ENCODE measurements around the gene IREB2.

DNA sequence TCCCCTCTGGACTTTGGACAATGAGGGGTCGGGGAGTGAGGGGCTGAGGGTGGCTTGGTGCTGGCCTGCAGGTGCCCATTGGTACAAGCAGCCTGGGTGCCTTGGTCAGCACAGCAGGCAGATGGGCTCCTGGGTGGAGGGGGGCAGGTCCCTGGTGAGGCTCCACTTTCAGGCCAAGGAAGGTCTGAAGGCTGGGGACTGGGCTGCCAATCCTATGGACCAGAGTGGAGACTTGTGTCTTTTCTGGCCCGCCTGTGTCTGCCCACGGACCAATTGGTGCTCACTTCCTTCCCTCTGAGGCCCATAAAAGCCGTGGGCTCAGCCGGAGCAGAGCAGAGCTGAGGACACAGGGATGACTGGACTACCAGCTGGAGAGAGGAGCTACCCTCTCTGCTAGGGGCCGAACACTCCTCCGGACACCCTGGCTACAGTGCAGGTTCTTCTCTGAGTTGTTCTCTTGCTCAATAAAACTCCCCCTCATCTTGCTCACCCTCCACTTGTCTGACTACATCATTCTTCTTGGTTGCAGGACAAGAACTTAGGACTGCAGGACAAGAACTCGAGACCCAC is 31.9 kb upstream of the IREB2 start:
- TF ChIP-seq, protein P1, sequence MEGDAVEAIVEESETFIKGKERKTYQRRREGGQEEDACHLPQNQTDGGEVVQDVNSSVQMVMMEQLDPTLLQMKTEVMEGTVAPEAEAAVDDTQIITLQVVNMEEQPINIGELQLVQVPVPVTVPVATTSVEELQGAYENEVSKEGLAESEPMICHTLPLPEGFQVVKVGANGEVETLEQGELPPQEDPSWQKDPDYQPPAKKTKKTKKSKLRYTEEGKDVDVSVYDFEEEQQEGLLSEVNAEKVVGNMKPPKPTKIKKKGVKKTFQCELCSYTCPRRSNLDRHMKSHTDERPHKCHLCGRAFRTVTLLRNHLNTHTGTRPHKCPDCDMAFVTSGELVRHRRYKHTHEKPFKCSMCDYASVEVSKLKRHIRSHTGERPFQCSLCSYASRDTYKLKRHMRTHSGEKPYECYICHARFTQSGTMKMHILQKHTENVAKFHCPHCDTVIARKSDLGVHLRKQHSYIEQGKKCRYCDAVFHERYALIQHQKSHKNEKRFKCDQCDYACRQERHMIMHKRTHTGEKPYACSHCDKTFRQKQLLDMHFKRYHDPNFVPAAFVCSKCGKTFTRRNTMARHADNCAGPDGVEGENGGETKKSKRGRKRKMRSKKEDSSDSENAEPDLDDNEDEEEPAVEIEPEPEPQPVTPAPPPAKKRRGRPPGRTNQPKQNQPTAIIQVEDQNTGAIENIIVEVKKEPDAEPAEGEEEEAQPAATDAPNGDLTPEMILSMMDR (IDR thresholded peaks at IDR 0.05) = no peak
- TF ChIP-seq IRF2 (CRISPR knock-in tag; IDR thresholded peaks at IDR 0.05; ENCODE audit: borderline replicate concordance, low read depth) (no peak), TP53 (CRISPR knock-in tag; IDR thresholded peaks at IDR 0.05) (no peak)
- TF ChIP-seq, protein P2, sequence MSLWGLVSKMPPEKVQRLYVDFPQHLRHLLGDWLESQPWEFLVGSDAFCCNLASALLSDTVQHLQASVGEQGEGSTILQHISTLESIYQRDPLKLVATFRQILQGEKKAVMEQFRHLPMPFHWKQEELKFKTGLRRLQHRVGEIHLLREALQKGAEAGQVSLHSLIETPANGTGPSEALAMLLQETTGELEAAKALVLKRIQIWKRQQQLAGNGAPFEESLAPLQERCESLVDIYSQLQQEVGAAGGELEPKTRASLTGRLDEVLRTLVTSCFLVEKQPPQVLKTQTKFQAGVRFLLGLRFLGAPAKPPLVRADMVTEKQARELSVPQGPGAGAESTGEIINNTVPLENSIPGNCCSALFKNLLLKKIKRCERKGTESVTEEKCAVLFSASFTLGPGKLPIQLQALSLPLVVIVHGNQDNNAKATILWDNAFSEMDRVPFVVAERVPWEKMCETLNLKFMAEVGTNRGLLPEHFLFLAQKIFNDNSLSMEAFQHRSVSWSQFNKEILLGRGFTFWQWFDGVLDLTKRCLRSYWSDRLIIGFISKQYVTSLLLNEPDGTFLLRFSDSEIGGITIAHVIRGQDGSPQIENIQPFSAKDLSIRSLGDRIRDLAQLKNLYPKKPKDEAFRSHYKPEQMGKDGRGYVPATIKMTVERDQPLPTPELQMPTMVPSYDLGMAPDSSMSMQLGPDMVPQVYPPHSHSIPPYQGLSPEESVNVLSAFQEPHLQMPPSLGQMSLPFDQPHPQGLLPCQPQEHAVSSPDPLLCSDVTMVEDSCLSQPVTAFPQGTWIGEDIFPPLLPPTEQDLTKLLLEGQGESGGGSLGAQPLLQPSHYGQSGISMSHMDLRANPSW (CRISPR knock-in tag; conservative IDR thresholded peaks at IDR 0.05; ENCODE audit: low read depth) = no peak
- TF ChIP-seq, protein P3, sequence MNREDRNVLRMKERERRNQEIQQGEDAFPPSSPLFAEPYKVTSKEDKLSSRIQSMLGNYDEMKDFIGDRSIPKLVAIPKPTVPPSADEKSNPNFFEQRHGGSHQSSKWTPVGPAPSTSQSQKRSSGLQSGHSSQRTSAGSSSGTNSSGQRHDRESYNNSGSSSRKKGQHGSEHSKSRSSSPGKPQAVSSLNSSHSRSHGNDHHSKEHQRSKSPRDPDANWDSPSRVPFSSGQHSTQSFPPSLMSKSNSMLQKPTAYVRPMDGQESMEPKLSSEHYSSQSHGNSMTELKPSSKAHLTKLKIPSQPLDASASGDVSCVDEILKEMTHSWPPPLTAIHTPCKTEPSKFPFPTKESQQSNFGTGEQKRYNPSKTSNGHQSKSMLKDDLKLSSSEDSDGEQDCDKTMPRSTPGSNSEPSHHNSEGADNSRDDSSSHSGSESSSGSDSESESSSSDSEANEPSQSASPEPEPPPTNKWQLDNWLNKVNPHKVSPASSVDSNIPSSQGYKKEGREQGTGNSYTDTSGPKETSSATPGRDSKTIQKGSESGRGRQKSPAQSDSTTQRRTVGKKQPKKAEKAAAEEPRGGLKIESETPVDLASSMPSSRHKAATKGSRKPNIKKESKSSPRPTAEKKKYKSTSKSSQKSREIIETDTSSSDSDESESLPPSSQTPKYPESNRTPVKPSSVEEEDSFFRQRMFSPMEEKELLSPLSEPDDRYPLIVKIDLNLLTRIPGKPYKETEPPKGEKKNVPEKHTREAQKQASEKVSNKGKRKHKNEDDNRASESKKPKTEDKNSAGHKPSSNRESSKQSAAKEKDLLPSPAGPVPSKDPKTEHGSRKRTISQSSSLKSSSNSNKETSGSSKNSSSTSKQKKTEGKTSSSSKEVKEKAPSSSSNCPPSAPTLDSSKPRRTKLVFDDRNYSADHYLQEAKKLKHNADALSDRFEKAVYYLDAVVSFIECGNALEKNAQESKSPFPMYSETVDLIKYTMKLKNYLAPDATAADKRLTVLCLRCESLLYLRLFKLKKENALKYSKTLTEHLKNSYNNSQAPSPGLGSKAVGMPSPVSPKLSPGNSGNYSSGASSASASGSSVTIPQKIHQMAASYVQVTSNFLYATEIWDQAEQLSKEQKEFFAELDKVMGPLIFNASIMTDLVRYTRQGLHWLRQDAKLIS (CRISPR knock-in tag; IDR thresholded peaks at IDR 0.05; ENCODE audit: borderline replicate concordance) = no peak
- TF ChIP-seq, protein P4, sequence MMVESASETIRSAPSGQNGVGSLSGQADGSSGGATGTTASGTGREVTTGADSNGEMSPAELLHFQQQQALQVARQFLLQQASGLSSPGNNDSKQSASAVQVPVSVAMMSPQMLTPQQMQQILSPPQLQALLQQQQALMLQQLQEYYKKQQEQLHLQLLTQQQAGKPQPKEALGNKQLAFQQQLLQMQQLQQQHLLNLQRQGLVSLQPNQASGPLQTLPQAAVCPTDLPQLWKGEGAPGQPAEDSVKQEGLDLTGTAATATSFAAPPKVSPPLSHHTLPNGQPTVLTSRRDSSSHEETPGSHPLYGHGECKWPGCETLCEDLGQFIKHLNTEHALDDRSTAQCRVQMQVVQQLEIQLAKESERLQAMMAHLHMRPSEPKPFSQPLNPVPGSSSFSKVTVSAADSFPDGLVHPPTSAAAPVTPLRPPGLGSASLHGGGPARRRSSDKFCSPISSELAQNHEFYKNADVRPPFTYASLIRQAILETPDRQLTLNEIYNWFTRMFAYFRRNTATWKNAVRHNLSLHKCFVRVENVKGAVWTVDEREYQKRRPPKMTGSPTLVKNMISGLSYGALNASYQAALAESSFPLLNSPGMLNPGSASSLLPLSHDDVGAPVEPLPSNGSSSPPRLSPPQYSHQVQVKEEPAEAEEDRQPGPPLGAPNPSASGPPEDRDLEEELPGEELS (CRISPR knock-in tag; IDR thresholded peaks at IDR 0.05) = no peak

Data from WTC11 (cell line).